Omental fat pad (tissue), 4 donors: ENCODE measurements around the gene IYD. TPM values are rescaled to one million over a fixed set of nuclear protein-coding genes. Genes with fewer than 3 reads are reported as not detected.

ENCODE experiments used
- ATAC-seq: fragments of 150-250 bp; one replicate; pipeline ENCODE4 v1.9.1; 2016; ENCODE audit warnings: mild to moderate bottlenecking, moderate library complexity; ENCODE audit not compliant: low FRiP score
- DNase-seq: peaks from one replicate; pipeline ENCODE4 v3.0.0-alpha.2; 2019; ENCODE audit warnings: low spot score
- CTCF ChIP-seq, 3 donors: fragments of 450-650 bp; IDR thresholded peaks; one replicate each; pipeline ENCODE4 v1.5.1; 2016 to 2017; ENCODE audit warnings: antibody characterized with exemption in 3 of 3, mild to moderate bottlenecking in 3 of 3, moderate library complexity in 2 of 3
- total RNA-seq, 4 donors: library from RNA; depleted of rRNA; stranded (reverse); fragments of >200 nt; gene quantifications; one replicate each; pipeline ENCODE4 v1.1.0, GENCODE V29; 2016

The IYD gene, protein sequence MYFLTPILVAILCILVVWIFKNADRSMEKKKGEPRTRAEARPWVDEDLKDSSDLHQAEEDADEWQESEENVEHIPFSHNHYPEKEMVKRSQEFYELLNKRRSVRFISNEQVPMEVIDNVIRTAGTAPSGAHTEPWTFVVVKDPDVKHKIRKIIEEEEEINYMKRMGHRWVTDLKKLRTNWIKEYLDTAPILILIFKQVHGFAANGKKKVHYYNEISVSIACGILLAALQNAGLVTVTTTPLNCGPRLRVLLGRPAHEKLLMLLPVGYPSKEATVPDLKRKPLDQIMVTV
- total RNA-seq, result under 1 TPM in 1 of 4 donors, not detected in 3; 0.06 TPM

DNA sequence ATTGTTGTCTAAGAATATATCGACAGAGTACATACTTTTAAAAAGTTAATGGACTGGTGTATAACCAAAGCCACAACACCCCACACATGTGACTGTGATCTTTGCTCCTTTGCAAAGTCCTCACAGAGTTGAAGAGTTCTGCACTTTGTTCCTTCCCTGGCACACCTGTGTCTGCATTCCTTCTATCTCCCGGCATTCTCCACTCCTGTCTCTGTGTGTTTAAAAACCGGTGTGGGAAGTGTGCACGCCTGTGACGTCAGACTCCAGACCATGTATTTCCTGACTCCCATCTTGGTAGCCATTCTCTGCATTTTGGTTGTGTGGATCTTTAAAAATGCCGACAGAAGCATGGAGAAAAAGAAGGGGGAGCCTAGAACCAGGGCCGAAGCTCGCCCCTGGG, at the start of gene IYD:
Gene IYD (plus strand): TSS at position 251 of the 400 bp plus-strand sequence. CDS start 20 bp downstream, at position 271.
- no peak for TF ChIP-seq CTCF (IDR thresholded peaks at IDR 0.05)
- DNase-seq (no peak), ATAC-seq (no peak)

DNA sequence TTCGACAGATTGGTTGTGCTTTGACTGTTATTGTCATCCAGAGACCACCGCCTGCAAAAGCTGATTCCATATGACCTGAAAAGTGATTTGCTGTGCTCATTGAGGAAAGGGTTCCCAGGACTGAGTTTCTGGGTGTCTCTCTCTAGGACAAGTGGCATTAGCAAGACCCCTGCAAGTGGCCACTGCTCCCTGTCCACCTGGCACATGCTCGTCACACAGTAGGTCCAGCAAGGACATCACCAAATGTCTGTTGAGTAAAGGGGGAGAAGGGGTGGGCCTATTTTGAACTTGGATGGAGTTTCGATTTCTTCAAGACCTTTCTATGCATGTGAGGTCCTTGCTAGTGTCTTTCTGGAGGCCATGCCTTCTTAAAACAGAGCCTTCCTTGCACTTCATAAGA, 48.9 kb upstream of the IYD start:
- ATAC-seq (no peak), DNase-seq (no peak)
- TF ChIP-seq CTCF (IDR thresholded peaks at IDR 0.05), result no peak

DNA sequence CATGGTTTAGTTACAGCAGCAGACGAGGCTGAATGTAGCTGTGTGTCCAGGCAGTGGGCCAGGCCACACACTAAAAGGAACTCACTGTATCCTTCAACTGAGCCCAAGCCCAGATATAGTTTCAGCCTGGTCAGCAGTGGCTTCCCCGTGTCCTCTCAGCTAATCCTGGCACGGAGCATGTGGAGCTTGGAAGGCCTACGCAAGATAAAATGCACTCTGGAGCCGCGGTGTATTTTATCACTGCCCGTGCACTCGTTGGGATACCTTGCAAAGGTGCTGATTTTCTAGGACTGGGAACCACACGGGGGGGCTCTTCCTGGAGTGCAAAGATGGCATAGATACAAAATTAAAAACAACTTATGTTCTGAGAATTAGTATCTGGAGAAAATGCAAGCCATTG, 48.4 kb upstream of the IYD start:
- TF ChIP-seq CTCF (IDR thresholded peaks at IDR 0.05), result no peak
- ATAC-seq, result no peak
- no peak for DNase-seq

DNA sequence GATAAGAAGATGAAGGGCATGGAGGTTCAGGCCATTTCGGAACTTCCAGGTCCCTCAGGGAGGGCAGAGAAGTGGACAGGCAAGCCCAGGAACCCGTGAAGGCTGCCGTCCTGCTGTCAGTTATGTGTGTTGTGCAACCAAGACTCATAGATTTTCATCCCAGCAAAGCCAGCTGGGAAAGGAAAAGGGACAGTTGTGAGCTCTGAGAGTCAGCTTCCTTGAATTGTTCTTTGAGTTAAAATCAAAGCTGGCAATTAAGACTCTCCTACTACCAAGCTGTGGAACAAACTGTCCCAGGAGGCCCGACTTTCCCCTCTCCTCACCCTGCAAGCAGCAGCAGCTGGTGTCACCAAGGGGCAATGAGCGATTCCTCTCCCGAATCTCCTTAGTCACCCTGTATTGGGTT, 46.3 kb upstream of the IYD start:
- TF ChIP-seq CTCF (IDR thresholded peaks at IDR 0.05), result no peak
- DNase-seq, result no peak
- peak; percentile 15 for ATAC-seq

GRCh38 chr6:150323205-150323604, 45.6 kb upstream of the IYD start:
- TF ChIP-seq CTCF (IDR thresholded peaks at IDR 0.05), result no peak
- DNase-seq, result no peak
- no peak for ATAC-seq

DNA sequence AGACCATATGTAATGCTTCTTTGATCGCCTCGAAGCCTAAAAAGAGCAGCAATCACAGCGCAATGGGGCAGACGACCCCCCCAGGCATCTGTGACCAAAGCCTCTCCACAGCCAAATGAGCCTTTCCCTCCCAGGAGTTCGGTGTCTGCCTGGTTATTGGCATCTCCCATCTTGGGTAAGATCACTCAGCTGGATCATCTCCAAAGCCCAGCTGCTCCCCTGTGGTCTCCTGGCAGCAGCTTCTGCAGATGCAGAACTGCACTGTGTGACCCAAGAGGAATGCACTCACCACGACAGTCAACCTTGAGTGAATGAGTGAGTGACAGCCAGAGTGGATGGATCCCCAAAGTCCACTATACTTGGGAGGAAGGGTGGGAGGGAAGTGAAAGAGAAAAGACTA, 44.8 kb upstream of the IYD start:
- DNase-seq (no peak), ATAC-seq (no peak)
- no peak for TF ChIP-seq CTCF (IDR thresholded peaks at IDR 0.05)

- no peak for ATAC-seq
- no peak for TF ChIP-seq CTCF (IDR thresholded peaks at IDR 0.05)
- no peak for DNase-seq
Measured at GRCh38 chr6:150325066-150325772, 43.6 kb upstream of the IYD start.
